GM18502 (cell line): ENCODE measurements around the gene PHC3.
A peak's percentile ranks its signal among the peaks of the same experiment; 100 is the strongest.
"Not testable (repeated sequence)": the region's sequence is repeated elsewhere in the genome, so short reads cannot be mapped to it uniquely, and the experiment has no call there.

Source experiments
- ATAC-seq: cut with Tn5 transposase; IDR thresholded peaks from one replicate; pipeline ENCODE4 v1.9.1; 2021; ENCODE audit warnings: mild to moderate bottlenecking; ENCODE audit not compliant: unreplicated experiment, poor library complexity

The PHC3 gene

DNA sequence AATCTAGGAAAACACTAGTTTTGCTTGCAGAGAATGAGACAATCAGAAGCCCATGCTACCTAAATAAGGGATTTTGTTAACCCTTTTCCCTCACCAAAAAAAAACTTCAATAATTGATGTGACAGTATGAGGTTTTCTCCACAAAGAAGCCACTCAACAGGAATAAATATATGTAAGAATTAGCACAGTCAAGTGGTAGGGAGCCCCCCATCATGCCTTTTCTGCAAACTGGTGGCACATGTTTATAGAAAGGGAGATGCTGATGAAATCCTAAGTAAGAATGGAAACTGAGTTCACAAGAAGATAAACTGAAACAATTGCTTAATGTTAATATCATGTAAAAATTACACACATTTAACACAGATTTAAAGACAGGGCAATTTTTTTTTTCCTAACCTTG lies 51.0 kb downstream of the PHC3 start:
- ATAC-seq = no peak

DNA sequence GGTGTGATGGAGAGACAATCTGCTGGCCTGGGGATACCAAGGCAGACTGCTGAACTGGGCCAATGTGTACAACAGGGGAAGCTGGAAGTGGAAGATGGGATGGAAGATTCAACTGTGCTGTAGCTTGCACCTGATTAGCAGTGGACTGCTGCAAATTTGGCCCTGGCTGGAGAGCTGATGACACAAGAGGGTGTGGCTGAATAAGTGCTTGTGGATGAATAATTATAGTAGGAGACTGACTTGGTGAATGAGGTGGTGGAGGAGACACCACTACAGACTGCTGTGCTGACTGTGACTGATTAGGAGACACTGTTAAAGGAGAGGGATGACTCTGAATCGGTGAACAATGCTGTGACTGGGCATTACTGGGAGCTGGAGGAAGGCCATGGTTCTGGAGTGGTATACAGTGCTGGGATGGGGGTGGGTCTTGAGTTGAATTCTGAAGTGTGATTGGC lies 52.5 kb downstream of the PHC3 start:
- peak; percentile 57 for ATAC-seq

DNA sequence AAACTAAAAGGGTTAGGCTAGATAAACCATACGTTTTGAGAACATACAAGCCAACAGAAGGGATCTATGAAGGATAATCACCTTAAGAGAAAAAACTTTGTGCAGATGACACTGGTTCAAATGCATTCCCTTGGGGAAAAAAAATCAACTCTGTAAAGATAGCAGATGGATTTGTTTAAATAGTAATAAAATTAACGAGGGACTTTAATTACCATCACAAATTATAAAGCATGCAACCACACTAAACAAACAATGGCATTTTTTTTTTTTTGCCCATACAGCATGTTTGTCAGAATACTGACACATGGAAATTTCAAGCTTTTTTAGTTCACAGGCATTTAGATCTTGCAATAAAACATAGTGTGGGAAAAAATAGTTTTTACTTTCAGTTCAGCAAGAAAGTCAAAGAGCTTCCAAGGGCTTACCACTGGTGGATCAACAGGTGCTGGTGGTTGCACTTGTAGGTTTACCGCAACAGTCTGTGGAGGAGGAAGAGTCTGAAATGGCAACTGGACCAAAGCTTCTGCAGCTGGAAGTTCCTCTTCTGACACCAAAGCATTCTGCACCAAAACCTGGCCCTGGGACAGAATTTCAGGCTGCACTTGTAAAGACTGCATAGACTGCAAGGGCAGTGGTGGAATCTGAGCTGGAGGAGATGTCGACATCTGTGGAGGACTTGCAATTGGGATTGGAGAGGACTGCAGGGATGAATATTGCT lies 53.1 kb downstream of the PHC3 start:
- ATAC-seq = peak; percentile 89

DNA sequence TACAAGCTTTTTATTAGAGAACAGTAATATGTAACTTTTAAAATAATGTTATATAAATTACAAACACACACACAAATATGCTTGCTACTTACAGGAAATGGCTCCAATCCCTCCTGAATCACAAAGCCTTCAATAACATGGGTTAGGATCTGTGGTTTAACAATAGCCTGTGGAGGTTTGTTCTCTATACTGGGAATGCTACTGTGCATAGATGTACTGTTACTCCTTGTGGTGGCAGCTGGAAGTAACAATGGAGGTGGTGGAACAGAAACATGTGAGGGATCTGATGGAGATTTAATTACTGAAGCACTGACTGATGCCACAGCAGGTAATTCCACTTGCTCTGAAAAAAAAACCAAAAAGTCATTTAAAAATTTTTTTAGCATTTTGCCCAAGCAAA lies 64.4 kb downstream of the PHC3 start:
- no peak for ATAC-seq

DNA sequence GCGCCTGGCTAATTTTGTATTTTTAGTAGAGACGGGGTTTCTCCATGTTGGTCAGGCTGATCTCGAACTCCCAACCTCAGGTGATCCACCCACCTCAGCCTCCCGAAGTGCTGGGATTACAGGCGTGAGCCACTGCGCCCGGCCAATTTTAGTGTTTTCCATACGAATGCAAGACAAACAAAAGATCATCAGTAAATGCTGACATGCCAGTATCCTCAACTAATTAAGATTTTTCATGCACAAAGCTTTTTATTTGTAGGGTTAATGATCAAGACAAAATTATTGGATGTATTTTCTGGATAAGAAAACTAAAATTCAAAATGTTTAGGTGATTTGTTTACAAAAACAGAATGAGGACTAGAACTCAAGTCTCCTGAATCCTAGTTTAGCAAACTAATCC lies 67.4 kb downstream of the PHC3 start:
- not testable (repeated sequence) for ATAC-seq

DNA sequence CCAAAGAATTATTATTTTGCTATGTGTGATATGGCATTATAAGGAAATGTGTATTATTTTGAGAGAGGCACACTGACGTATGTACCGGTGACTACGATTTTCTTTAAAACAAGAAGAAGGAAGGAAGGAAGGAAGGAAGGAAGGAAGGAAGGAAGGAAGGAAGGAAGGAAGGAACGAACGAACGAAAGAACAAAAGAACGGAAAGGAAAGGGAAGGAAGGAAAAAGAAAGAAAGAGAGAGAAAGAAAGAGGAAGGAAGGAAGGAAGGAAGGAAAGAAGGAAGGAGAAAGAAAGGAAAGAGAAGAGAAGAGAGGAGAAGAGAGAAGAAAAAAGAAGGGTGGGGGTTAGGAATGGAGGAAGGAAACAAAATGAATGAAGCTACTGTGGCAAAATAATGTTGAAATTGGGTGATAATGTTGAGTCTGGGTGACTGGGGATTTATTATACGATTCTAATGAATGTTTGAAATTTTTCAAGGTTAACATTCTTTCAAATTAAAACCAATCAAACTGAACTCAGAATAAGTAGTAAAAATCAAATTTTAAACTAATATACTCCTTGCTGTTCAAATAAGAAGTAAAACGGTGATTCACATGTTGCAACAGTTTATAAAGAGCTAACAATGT lies 70.3 kb downstream of the PHC3 start:
- no peak for ATAC-seq

DNA sequence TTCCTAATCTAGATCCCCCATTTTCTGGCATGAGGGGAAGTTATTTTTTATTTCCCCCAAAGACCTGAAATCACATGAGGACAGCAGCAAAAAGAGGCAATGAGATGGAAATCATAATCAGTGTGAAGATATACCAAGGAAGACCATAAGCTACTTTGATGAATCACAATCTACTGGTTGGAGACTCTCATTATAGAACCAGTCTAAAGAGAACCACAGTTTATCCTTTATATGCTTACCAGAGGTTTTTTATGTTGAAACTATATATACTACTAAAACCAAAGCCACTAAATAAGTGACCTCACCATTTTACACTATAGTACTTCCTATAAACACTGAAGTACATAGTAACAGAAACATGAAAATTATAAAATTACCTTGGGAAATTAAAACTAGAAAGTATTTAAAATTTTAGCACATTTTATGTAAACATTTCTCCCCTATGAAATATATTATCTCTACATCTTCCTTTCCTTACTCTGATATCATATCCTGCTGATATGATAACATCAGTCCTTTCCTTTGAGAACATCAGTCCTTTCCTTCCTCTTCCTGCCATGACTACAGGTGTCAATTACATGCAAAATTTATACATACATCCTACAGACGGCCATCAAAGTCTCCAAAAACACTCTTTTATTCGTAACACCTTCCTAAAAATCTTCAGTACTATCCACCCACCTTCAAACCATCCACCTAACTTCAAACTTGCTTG lies 71.8 kb downstream of the PHC3 start:
- no peak for ATAC-seq

DNA sequence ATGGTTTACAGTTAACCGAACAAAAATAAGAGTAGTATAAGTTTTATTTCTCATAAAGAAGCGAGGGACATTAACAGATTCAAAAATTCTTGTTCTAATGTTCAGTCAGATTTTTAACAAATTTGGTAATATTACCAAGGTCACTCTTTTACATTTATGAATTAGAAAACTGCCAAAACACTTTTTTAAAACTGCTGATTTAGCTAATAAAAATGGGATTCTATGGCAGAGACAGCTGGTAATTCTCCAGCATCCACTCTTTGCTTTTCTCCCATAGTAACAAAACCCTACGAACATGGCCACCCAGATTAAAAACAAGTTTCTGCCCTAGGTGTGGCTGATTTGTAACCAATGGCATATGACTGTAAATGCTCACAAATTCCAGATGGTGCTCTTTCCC lies 72.6 kb downstream of the PHC3 start:
- no peak for ATAC-seq

DNA sequence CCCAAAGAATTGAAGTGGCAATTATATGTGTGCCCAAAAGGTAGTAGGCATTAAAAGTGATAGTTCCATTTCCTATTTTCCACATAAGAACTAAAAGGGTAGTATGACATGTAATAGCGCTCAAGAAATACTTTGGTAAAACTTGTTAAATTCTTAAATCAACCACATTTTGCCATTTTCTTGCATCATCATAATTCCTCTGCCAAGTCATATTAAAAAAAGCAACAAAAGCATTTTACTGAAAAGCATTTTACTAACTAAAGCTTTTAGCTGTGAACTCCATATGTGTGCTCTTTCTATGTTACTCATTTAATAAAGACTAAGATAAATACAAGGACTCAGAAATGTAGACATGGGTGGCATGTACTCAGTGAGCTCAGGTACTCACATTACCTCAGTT lies 73.6 kb downstream of the PHC3 start:
- no peak for ATAC-seq

DNA sequence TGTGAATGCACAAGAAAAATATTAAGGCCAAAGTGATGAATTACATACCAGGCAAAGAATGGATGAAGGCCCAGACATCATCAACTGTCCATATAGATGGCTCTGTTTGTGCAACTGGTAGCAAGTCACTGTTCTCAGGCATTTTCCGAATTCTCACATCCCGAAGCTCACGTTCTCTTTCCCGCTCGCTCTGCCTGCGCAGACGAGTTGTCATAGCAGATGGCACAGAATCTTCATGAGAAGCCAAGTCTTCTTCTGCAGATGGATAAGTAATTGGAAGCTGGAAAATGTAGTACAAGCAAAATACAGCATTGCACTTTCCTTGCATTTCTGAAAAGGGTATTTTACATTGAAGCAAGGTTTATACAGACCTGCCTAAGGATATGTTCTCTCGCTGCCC lies 79.1 kb downstream of the PHC3 start:
- no peak for ATAC-seq

DNA sequence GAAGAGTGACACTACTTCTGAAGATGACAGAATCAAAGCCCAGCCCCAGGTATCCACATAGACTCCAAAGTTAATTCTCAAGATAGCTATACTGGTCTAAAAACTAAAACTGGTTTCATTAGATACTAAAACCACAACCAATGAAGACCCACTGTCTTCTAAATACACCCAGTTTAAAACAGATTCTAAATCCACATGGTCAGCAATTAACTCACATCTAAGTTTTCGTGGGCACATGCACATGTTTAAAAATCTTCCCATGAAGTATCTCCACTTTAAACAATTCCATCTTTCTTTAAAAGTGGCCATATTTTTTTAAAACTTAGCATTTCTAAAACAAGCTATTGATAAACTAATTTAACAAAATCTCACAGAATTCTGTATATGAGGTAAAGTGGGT lies 80.6 kb downstream of the PHC3 start:
- ATAC-seq = no peak

DNA sequence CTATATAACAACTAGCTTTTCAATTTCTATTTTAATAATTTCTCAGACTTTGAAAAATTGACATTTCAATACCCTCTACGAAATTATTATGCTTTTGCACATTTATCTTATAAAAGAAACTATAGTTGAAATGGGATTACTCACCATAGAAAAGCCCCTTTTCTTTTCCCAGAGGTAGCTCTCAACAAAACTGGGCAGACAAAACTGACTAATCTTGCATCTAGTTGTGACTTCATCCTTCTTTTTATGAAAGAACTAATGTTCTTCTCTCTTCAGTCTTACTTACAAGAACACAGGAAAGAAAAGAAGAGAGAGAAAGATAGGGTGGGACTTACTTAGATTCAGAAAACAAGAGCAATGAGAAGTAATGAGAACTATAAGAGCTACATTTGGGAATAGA lies 82.8 kb downstream of the PHC3 start:
- ATAC-seq = peak; percentile 42

DNA sequence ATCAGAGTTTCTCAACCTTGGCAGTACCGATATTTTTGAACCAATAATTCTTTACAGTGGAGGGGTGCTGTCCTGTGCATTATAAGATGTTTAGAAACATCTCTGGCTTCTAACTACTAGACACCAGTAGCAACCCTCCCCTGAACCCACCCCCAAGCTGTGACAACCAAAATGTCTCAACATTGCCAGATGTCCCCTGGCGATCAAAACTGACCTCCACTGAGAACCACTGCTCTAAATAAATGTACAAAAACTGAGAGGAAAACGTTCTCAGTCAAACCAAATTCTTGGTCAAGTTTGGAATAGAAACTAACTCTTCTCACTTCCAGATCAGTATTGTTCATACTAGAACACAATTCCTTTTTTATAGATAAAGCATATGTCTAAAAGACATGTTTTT lies 85.2 kb downstream of the PHC3 start:
- peak; percentile 41 for ATAC-seq

DNA sequence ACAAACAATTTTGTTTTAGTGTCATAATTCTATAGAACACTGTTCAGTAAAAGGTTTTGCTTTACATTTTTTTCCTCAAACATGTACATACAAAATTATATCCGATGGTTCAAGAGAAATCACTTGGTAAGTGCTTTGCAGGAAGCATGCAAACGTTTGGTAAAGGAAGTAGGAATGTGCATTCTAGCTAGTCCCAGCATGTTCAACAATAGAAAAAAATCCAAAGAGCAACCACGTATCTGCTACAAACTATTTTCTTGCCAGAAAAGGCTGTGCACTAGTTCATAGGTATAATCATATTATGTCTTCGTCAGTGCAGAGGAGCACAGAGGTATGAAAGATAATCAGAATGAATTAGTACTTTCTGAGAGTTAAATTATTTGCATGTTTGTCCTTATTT lies 85.8 kb downstream of the PHC3 start:
- ATAC-seq = no peak

DNA sequence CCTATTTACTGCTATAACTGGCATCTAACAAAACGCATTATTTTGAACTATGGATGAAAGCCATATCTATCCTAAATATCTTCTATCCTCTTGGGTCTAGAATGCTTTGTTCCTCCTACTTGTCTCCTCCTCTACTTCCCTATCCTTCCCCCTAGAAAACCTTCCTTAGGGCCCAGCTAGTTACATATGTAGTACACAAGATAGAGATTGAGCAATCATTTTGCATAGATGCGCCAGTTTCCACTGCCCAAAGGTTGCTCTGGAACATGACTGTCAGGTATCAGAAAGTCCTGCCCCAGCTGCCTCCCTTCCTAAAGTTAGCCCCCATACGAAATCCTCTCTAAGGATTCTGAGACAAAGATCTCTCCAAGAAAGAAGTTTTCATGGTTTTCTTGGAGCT lies 88.6 kb downstream of the PHC3 start:
- ATAC-seq = no peak

DNA sequence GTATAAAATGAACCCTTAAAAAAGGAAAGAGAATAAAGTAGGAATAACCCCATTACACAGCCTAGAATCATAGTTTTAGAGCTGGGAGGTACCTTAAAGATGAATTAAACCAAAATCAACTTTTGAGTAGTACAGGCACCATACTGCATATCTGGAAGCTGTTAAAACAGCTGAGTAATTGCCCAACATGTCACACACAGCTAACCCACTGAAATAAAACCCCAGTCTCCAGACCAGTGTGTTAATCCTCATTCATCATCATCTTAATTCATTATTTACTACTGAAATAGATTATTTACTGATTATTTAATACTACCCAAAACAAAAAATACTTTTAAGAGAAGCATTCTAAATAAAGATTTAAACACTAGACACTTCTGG lies 90.9 kb downstream of the PHC3 start:
- ATAC-seq = no peak

DNA sequence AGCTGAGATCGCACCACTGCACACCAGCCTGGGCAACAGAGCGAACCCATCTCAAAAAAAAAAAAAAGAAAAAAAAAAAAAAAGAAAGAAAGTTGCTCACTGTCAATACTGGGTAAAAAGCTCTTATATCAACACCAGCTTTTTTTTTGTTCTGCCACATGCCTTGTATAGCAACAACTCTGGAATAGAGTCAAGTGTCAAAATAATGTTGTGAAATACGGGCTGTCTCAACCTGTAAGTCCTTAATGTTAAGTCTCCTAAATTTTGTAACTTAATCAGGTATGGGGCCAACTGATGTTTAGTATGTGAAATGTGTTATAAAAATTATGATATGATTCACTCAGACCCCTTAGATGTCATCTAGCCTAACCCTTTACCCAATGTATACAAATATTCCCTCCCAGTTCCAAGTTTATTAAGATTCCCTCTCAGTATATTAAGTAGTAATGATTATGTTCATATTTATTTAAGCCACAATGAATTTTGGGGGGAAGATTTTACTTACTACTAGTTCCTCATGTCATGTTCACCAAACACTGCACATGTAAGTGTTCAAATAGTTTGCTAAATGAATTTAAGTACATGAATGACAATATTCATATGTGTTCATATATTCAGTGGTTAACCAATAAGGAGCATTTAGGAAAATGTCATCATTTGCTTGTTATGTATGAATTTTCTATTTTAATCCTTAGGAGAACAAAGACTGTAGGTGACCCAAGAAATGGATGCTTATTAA lies 91.5 kb downstream of the PHC3 start:
- ATAC-seq = no peak

DNA sequence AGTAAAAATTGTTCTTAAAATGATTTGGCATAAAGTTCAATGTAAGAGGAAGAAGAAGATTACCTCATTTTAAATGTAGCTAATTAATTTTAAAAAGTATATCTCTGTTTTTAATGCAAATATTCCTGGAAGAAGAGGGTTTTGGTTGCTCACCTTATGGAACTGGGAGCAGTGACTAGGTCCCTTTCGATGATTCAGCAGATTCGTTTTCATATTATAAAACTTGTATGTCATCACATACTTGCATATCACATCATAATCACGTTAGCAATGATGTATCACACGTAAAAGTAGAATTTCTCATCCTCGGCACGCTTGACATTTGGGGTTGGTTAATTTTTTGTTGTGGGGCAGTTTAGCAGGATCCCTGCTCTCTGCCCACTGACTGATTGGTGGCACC lies 96.1 kb downstream of the PHC3 start:
- ATAC-seq = no peak

DNA sequence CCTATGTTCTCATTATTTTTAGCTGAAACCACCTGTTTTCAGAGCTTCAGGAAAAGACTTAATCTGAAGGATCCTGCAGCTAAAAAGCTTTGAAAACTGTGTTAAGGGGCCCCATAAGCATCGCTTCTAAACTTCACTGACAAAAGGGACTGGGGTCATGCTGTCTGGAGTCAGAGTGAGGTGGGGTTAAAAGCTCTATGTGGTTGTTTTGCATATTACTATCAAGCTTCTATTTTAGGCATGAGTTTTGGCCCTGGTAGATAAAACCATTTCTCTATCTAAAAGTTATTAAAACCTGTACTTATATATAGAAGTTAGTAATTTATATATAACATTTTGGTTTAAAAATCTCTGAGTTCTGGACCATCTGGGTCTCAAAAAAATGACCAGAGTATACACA lies 98.2 kb downstream of the PHC3 start:
- peak; percentile 54 for ATAC-seq

DNA sequence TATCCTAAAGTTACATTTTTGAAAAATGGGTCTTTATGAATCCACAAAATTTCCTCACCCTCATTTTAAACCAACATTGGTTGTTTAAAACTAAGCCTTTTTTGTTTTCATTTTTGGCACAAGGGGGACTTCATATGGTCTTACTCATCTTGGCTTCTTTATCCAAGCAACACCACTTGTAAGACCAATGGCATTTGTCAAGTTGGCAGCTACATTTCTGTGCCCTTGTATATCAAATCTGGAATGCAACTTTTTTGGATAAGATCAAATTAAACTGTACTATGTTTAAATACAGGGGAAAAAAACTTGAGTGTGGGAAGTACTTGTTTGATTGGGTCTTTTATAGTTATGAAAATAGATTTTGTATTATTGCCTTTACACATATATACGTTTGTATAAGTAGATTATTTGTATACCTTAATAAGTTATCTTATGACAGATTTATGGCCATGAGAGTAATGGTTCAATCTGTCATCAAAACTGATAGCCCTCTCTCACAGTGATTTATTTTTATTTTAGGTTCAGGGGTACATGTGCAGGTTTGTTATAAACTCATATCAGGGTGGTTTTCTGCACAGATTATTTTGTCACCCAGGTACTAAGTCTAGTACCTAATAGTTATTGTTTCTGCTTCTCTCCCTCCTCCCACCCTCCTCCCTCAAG lies 100.3 kb downstream of the PHC3 start:
- ATAC-seq = no peak
